Esophagus squamous epithelium (tissue), 5 donors: Measurements from ENCODE around the gene SLC2A4. TPM values are rescaled to one million over a fixed set of nuclear protein-coding genes. Genes with fewer than 3 reads are reported as not detected.
A peak's percentile ranks its signal among the peaks of the same experiment; 100 is the strongest.

Experiments
- DNase-seq: peaks from one replicate; lab custom pipeline; 2025; lab: John Stamatoyannopoulos, UW
- H3K27ac ChIP-seq, 4 donors: fragments of 200-600 bp; sonication (generic); one replicate each; pipeline ENCODE4 v1.5.1; 2016 to 2019; ENCODE audit warnings: mild to moderate bottlenecking in 1 of 4
- H3K27me3 ChIP-seq, 4 donors: fragments of 200-600 bp; sonication (generic); 1 replicate in 3 of 4; 2 replicates in 1 of 4; pipeline versions ENCODE4 v1.5.1 to v1.6.0; 2017 to 2021; ENCODE audit warnings: antibody characterized with exemption in 1 of 4
- H3K36me3 ChIP-seq, 3 donors: fragments of 200-600 bp; sonication (generic); one replicate each; pipeline ENCODE4 v1.5.1; 2016 to 2019
- H3K4me1 ChIP-seq, 3 donors: fragments of 200-600 bp; sonication (generic); one replicate each; pipeline ENCODE4 v1.5.1; 2017 to 2019
- H3K4me3 ChIP-seq, 4 donors: fragments of 200-600 bp; sonication (generic); 1 replicate in 3 of 4; 2 replicates in 1 of 4; pipeline ENCODE4 v1.5.1; 2016 to 2019; ENCODE audit warnings: mild to moderate bottlenecking in 2 of 4, moderate library complexity in 1 of 4
- H3K9me3 ChIP-seq, 3 donors: fragments of 200-600 bp; sonication (generic); one replicate each; pipeline ENCODE4 v1.5.1; 2016 to 2019
- POLR2A ChIP-seq, 4 donors: fragments of 450-650 bp; IDR thresholded peaks; one replicate each; pipeline ENCODE4 v1.6.1; 2017; ENCODE audit warnings: antibody characterized with exemption in 4 of 4, mild to moderate bottlenecking in 4 of 4, moderate library complexity in 3 of 4
- WGBS, 2 donors: methylation state at CpG; one replicate each; pipeline ENCODE4 v1.1.5; 2018; 5-methylcytosine and 5-hydroxymethylcytosine counted together
- intact Hi-C: fragments of 100-400 bp; cut with DNase I; formaldehyde crosslinking; loops from one replicate; pipeline ENCODE4 v1.15.0; 2022
- total RNA-seq, 4 donors: library from RNA; depleted of rRNA; stranded (reverse); fragments of >200 nt; gene quantifications; one replicate each; pipeline ENCODE4 v1.1.0, GENCODE V29; 2016
- TF ChIP-seq, protein P1 (sequence below), 6 experiments: fragments of 450-650 bp in 4 of 6; fragments of 200-600 bp in 2 of 6; sonication (generic) in 2 of 6; IDR thresholded peaks; one replicate each; pipeline ENCODE4 v1.5.1; 2016 to 2019; ENCODE audit warnings: antibody characterized with exemption in 6 of 6, mild to moderate bottlenecking in 4 of 6, moderate library complexity in 4 of 6
- donor health status: DM: yes; HTN: yes; CAD: no.

The SLC2A4 gene
- total RNA-seq, 4 donors from 2014 or later: 0.83 to 21.7 (median 2.5) TPM

GRCh38 chr17:7304179-7304578 is 22.7 kb downstream of the SLC2A4 start:
- intact Hi-C loops: no loop called here
- H3K4me1 ChIP-seq: peaks cover 4 to 12% (median 9%) of the 10 kb centered on the region in 3 donors
- H3K9me3 ChIP-seq: no peaks in the 10 kb centered on the region
- no peak overlapping the region for H3K27ac ChIP-seq
- TF ChIP-seq, protein P1, sequence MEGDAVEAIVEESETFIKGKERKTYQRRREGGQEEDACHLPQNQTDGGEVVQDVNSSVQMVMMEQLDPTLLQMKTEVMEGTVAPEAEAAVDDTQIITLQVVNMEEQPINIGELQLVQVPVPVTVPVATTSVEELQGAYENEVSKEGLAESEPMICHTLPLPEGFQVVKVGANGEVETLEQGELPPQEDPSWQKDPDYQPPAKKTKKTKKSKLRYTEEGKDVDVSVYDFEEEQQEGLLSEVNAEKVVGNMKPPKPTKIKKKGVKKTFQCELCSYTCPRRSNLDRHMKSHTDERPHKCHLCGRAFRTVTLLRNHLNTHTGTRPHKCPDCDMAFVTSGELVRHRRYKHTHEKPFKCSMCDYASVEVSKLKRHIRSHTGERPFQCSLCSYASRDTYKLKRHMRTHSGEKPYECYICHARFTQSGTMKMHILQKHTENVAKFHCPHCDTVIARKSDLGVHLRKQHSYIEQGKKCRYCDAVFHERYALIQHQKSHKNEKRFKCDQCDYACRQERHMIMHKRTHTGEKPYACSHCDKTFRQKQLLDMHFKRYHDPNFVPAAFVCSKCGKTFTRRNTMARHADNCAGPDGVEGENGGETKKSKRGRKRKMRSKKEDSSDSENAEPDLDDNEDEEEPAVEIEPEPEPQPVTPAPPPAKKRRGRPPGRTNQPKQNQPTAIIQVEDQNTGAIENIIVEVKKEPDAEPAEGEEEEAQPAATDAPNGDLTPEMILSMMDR (IDR thresholded peaks at IDR 0.05): no peak
- no peak for DNase-seq
- no peaks in the 10 kb centered on the region for H3K27me3 ChIP-seq
- H3K36me3 ChIP-seq: no peaks in the 10 kb centered on the region
- whole genome bisulfite sequencing, 2 donors: 94 to 96% methylated on average over 7 of the region's 7 CpGs
- H3K4me3 ChIP-seq: no peak overlapping the region

- peak within 1 kb of the TSS; percentile 85 to 99 (median 99) for H3K4me3 ChIP-seq
- intact Hi-C loops: no loop called here
- TF ChIP-seq, protein P1 (IDR thresholded peaks at IDR 0.05): peak in 1 of 6 experiments; percentile 15
- TF ChIP-seq POLR2A (IDR thresholded peaks at IDR 0.05): peak in 3 of 4 donors; percentile 81 to 95 (median 94)
- H3K36me3 ChIP-seq: peaks cover 17 to 29% (median 24%) of the 10 kb centered on the region in 3 donors
- H3K27me3 ChIP-seq: no peaks in the 10 kb centered on the region
- H3K9me3 ChIP-seq: no peaks in the 10 kb centered on the region
- 0 to 1% methylated on average over 41 to 46 of the region's 64 CpGs for WGBS, 2 donors
- peaks cover 15 to 40% (median 26%) of the 10 kb centered on the region in 3 donors for H3K4me1 ChIP-seq
- H3K27ac ChIP-seq: peak within 1 kb of the TSS; percentile 99 to 100 (median 100)
- peak; percentile 99 for DNase-seq
Measured at GRCh38 chr17:7306911-7307685, 25.6 kb downstream of the SLC2A4 start, which contains the start of gene EIF5A. Gene EIF5A (plus strand): TSS chr17:7307628. CDS start chr17:7309636, 2,008 bp downstream.

- Histone ChIP-seq H3K4me1 (peaks cover 15 to 48% (median 30%) of the 10 kb centered on the region in 3 donors), H3K9me3 (no peaks in the 10 kb centered on the region), H3K27ac (peak overlapping the region; percentile 99 to 100 (median 100)), H3K4me3 (peak overlapping the region; percentile 85 to 99 (median 99)), H3K36me3 (peaks cover 25 to 37% (median 32%) of the 10 kb centered on the region in 3 donors), H3K27me3 (no peaks in the 10 kb centered on the region)
- no peak for DNase-seq
- 3% methylated on average over 8 of the region's 104 CpGs; no CpG with 5 or more reads in 1 of the 2 donors for WGBS, 2 donors
- intact Hi-C loops: no loop called here
- peak in 2 of 4 donors; percentile 7 to 97 for TF ChIP-seq POLR2A (IDR thresholded peaks at IDR 0.05)
- TF ChIP-seq, protein P1 (IDR thresholded peaks at IDR 0.05): peak in 1 of 6 experiments; percentile 6
Measured at GRCh38 chr17:7307686-7308624, 26.4 kb downstream of the SLC2A4 start.

DNA sequence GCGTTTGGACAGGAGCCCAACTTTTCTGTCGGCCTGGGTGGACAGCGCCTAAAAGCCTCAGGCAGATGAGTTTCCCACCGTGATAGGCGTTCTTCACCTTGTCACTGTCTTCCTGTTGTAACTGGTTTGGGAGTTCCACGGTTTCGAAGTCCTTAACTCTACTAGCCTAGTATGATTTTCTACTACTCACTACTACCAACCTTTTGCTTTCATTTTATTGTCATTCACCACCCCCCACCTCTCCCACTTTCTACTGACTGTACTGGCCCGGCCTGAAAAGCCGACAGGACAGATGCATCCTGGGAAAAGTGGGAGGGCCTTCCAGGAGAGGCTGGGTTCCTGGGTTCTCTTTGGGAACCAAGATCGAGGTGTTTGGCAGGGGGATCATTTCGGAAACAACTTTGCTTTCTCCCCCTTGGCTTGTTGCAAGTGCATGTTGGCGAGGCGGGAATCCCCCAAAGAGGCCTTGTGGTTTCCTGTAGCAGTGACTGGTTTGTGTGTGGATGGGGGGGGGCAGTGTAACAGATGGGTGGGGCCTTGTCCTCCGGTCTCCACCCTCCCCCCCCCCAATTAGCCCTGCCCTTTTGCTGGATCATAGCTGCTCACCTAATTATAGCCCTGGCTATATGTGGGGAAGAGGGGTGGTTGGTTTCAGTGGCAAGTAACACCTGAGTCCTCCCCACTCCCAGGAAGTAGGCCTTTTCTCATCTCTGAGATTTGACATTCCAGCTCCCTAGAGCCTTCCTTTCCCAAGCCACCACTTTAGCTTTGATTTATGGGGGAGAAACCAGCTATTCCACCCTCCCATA is 27.3 kb downstream of the SLC2A4 start:
- 0% methylated on average over 7 to 8 of the region's 14 CpGs for WGBS, 2 donors
- H3K4me1 ChIP-seq: peaks cover 17 to 57% (median 37%) of the 10 kb centered on the region in 3 donors
- H3K4me3 ChIP-seq: peak overlapping the region; percentile 85 to 99 (median 99)
- intact Hi-C loops: no loop called here
- peak in 3 of 4 donors; percentile 61 to 74 (median 69) for TF ChIP-seq POLR2A (IDR thresholded peaks at IDR 0.05)
- TF ChIP-seq, protein P1 (IDR thresholded peaks at IDR 0.05): no peak
- H3K27ac ChIP-seq: peak overlapping the region; percentile 99 to 100 (median 100)
- H3K36me3 ChIP-seq: peaks cover 33 to 46% (median 41%) of the 10 kb centered on the region in 3 donors
- no peaks in the 10 kb centered on the region for H3K27me3 ChIP-seq
- no peak for DNase-seq
- H3K9me3 ChIP-seq: no peaks in the 10 kb centered on the region
